ENCODE measurements around the gene PLPP6.

Gene PLPP6

DNA sequence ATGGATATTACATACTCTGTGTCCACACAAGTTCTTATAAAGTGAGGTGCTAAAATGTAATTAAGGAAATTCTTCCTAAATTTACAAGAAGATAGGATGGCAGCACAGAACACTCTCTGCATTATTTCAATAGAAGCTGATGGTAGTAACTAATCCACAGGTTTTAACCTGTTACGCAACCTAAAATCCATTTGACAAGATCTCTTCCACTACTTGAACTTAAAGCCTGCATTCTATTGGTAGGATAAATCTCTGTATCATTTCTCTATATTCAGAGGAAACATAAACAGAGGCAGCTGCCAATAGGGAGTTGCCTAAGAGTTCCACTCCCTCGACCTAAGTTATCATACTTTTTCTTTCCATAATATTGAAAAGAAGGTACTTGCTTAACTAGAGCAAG lies 38.8 kb downstream of the PLPP6 start:
- DNase-seq = no peak

DNA sequence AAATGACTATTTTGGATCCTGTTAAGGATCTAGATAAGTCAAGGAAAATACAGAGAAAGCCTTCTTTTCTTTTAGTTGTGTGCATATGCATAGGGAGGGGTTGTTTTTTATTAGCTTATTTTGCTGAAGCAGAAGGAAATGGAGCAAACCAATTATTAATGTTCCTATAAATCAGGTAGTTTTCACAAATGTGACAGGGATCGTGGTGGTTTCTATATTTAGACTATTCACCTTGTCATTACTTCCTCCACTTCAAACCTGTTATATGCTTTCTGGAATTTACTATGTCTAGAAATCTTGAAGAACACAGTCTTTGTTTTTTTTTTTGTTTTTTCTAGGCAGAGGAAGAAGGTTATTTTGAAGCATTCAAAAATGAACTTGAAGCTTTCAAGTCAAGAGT lies 39.4 kb downstream of the PLPP6 start:
- no peak for DNase-seq

DNA sequence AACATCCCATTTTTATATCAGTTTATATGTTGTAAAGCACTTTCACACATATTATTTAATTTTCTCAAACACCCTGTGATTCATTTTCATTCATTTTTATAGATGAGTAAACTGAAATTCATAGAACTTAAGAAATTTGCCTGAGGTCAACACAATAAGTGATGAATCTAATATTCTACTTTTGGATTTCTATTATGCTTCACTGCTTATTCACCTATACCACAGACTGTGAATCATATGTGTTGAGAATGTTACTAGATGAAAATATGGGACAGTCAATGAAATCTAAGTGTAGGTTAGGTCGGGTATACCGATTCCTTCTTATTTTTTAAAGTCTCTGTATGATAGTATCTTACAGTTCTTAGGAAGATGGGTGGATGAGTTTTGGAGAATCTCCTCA lies 42.0 kb downstream of the PLPP6 start:
- DNase-seq = no peak

DNA sequence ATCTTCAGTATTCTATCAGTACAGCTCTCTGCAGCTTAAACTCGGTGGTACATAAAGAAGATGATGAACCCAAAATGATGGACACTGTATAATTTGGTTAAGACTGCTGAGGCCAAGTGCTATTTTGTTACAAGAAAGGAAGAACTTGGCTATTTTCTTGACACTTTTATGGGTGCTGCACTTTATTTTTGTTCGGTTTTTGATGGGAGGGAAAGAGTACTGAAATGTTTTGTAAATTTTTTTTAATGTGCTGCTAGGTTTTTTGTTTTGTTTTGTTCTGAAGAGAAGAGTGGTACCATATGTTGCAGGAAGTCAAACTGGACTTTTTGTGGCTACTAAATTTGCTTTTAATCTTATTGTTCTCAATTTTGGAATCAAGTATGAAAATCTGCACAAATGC lies 43.9 kb downstream of the PLPP6 start:
- DNase-seq = no peak

DNA sequence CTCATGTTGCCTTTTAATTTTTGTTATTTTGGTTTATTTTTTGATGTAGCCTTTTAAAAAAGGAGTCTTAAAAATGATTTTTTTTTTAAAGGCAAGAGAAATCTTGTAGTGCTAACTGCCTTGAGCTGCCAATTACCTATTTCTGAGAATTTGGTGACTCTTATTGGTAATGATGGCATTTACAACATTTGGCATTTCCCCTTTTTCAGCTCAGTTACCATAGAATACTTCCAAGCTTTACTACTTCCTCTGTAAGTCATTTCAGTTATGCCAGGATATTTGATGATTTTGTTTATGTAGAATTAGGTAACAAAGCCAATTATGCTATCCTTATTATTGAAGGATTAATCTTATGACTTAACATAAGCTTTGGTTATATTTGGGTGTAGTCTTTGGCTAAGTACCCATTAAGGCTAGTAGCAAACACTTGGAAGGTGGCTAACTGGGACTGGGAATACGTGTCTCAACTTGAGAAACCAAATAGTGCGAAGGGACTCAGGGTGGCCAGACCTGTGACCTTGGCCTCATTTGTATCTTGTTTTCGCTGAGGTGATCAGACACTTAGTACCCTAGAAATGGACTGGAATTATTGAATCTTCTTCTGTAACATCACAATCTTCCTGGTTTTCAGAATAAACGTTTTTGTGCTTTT lies 45.0 kb downstream of the PLPP6 start:
- DNase-seq = no peak

DNA sequence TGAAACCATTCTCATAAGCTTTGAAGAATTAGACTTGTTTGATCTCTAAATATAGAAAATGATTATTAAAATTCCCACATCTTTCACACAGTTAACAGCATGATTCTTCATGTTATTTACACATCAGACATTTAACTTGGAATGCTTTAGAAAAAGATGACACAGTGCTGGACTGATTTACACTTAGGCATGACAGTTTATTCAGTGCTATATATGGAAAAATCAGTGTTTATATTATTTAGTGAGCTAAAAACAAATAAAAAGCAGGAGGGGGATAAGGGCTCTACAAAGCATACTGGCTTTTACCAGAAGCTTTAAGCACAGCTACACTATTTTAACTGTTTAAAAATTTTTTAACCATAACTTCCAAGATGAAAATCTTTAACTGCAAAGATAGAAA lies 47.3 kb downstream of the PLPP6 start:
- DNase-seq = no peak

DNA sequence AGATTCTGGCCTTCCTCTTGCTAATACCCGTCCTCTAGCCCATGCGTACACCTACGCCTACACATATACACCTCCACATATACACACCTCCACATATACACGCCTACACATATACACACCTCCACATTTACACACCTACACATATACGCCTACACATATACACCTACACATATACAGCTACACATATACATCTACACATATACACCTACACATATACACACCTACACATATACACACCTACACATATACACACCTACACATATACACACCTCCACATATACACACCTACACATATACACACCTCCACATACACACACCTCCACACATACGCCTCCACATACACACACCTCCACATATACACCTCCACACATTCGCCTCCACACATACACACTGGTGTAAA lies 51.8 kb downstream of the PLPP6 start:
- no peak for DNase-seq

DNA sequence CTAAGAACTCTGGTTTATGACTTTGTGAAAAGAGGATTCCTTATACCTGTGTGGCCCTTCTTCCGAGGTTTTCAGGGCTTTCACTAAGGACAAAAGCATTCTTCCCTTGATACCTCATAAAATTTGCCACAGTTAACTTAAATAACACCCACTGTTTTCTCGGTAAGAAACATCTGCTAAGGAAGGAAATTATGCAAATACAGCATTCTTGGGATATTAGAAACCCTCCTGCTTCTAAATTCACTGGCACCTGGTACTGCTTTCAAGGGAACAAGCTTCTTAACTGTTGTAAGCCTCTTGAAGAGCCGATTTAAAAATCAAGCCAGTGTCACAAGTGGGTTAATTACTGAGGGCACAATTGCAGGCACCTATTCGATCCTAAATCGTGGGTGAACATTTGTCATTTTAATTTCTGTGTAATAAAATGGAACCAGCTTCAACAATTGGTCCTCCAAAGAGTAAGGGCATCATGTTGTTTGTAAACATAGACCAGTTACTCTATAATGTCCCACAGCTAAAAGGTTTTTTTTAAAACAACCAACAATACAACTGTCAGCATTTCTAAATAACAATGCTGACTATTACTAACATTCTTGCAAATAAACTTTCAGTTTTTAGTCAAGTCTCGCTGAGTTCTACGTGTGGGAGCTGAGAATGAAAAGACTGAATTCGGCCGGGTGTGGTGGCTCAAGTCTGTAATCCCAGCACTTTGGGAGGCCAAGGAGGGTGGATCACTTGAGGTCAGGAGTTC lies 52.3 kb downstream of the PLPP6 start:
- DNase-seq = no peak
